D721Med (cell line): ENCODE data around the gene NEO1.

Source experiments
- DNase-seq: peaks from one replicate; pipeline ENCODE4 v3.0.0; 2011; ENCODE audit warnings: low spot score; ENCODE audit not compliant: insufficient read length
- FAIRE-seq: peaks from 2 replicates; lab custom pipeline; 2011; peaks lifted over from hg19 to GRCh38; lab: Jason Lieb, UNC
- TF ChIP-seq, protein P1 (sequence below): IDR thresholded peaks from 2 replicates; pipeline ENCODE4 v1.5.1; 2012; ENCODE audit warnings: mild to moderate bottlenecking, control low read depth; ENCODE audit not compliant: insufficient read depth; ENCODE audit errors: missing control alignments

Gene NEO1

DNA sequence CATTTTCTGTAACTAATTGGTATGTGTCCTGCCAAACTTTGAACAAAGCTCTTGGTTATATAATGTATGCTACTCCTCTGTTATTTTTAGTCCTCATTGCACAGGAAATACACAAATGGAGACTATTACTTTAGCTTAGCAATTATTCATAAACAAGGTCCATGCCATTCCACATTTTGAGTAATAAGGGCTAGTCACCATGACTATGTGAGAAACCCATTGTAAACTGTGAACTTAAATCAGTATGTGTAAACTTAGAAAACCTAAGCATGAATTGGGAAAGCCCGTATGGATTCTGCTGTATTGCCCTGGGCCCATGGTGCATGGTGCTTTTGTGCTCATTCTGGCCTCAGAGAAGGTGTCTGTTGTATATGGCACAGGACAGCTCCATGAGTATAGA lies 216.2 kb downstream of the NEO1 start:
- TF ChIP-seq, protein P1, sequence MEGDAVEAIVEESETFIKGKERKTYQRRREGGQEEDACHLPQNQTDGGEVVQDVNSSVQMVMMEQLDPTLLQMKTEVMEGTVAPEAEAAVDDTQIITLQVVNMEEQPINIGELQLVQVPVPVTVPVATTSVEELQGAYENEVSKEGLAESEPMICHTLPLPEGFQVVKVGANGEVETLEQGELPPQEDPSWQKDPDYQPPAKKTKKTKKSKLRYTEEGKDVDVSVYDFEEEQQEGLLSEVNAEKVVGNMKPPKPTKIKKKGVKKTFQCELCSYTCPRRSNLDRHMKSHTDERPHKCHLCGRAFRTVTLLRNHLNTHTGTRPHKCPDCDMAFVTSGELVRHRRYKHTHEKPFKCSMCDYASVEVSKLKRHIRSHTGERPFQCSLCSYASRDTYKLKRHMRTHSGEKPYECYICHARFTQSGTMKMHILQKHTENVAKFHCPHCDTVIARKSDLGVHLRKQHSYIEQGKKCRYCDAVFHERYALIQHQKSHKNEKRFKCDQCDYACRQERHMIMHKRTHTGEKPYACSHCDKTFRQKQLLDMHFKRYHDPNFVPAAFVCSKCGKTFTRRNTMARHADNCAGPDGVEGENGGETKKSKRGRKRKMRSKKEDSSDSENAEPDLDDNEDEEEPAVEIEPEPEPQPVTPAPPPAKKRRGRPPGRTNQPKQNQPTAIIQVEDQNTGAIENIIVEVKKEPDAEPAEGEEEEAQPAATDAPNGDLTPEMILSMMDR = no peak
- FAIRE-seq (no peak), DNase-seq (no peak)

GRCh38 chr15:73270366-73271097 lies 218.3 kb downstream of the NEO1 start:
- FAIRE-seq (no peak), DNase-seq (no peak)
- TF ChIP-seq, protein P1 = no peak

- FAIRE-seq = peak; percentile 55
- DNase-seq = peak; percentile 27
- TF ChIP-seq, protein P1 = peak; percentile 68
Measured at GRCh38 chr15:73273181-73274002, 221.1 kb downstream of the NEO1 start.

GRCh38 chr15:73275862-73276261 lies 223.6 kb downstream of the NEO1 start:
- DNase-seq (no peak), FAIRE-seq (no peak)
- TF ChIP-seq, protein P1 = no peak

DNA sequence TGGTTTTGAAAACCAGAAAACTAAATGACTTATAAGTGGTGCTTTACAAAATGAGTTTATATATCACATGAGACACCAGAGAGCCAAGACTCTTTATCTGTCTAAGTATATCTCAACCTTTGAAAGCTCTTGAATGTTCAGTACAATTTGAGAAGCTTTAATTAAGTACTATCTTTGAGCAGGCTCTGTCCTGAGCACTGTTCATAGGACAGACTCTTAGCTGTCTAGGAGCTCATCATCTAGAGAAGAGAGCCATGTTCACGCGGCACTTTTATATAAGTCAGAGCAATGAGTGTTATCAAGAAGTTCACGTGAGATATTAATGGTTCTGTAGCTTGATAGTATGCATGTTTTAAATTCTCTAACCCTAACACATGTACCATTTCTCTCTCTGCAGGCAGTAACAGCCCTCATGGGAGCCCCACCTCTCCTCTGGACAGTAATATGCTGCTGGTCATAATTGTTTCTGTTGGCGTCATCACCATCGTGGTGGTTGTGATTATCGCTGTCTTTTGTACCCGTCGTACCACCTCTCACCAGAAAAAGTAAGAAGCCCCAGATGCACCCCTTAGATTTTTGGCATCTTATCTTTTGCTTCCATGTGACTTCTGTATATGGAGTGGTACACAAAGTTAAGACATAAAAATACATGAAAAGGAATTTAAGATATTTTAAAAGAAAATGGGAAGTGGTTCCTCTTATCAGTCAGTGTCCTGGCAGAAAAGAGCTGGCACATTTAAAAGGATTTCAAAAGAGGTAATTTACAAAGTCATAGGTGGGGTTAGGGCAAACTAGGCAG lies 230.5 kb downstream of the NEO1 start:
- DNase-seq (no peak), FAIRE-seq (no peak)
- TF ChIP-seq, protein P1 = no peak

DNA sequence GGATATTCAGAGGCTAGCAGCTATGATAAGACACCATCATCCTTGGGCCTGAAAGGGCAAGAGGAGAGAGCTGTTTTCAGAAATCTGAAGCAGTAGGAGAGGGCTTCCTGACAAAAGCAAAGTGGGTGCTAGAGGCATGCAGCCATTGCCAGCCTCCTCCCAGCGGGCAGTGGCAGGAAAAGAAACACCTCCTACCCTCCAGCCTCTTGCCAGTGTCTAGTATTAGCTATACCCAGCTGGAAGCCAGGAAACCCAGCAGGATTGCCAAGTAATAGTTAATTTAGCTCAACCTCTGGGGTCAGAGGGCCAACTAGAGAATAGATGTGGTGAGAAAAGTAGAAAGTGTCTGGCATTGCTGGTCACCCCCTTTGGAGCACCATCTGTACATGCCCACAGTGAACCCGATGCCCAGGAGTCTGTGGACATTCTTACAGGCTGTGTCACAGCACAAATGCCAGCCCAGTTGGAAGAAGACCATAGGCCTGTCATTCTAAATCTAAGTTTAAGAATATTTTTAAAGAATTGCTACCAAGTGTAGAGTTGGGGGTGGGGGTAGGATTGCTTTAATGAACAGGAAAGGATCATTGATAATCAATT lies 231.2 kb downstream of the NEO1 start:
- no peak for DNase-seq
- no peak for FAIRE-seq
- TF ChIP-seq, protein P1 = no peak
